GM20000 (cell line): ENCODE data around the gene MACROH2A2.

Experiments
- DNase-seq: peaks from one replicate; pipeline ENCODE4 v3.0.0; 2012; ENCODE audit warnings: low spot score
- TF ChIP-seq, protein P1 (sequence below): IDR thresholded peaks from 2 replicates; pipeline ENCODE4 v1.5.1; 2012; ENCODE audit warnings: mild to moderate bottlenecking, control low read depth; ENCODE audit errors: extremely low read depth, missing control alignments

The MACROH2A2 gene

GRCh38 chr10:70139997-70140250 lies 87.3 kb downstream of the MACROH2A2 start:
- TF ChIP-seq, protein P1, sequence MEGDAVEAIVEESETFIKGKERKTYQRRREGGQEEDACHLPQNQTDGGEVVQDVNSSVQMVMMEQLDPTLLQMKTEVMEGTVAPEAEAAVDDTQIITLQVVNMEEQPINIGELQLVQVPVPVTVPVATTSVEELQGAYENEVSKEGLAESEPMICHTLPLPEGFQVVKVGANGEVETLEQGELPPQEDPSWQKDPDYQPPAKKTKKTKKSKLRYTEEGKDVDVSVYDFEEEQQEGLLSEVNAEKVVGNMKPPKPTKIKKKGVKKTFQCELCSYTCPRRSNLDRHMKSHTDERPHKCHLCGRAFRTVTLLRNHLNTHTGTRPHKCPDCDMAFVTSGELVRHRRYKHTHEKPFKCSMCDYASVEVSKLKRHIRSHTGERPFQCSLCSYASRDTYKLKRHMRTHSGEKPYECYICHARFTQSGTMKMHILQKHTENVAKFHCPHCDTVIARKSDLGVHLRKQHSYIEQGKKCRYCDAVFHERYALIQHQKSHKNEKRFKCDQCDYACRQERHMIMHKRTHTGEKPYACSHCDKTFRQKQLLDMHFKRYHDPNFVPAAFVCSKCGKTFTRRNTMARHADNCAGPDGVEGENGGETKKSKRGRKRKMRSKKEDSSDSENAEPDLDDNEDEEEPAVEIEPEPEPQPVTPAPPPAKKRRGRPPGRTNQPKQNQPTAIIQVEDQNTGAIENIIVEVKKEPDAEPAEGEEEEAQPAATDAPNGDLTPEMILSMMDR = no peak
- DNase-seq = peak; percentile 6

GRCh38 chr10:70140297-70140696 lies 87.7 kb downstream of the MACROH2A2 start:
- no peak for DNase-seq
- TF ChIP-seq, protein P1 = no peak

- DNase-seq = no peak
- TF ChIP-seq, protein P1 = no peak
Measured at GRCh38 chr10:70142555-70142954, 89.9 kb downstream of the MACROH2A2 start.

GRCh38 chr10:70144372-70145110 lies 91.9 kb downstream of the MACROH2A2 start:
- TF ChIP-seq, protein P1 = no peak
- DNase-seq = no peak

- TF ChIP-seq, protein P1 = no peak
- no peak for DNase-seq
Measured at GRCh38 chr10:70145166-70145665, 92.6 kb downstream of the MACROH2A2 start.

GRCh38 chr10:70145666-70146488 lies 93.2 kb downstream of the MACROH2A2 start:
- DNase-seq = peak; percentile 91

More at GRCh38 chr10:70145666-70146488, 93.2 kb downstream of the MACROH2A2 start:
- TF ChIP-seq, protein P1 = peak; percentile 69
